ENCODE data around the gene OSM.

Gene OSM

GRCh38 chr22:30266445-30267381 is at the start of gene OSM:
Gene OSM (minus strand): TSS chr22:30266851. CDS start chr22:30266799, 52 bp downstream.
- in situ Hi-C loops (cut with HindIII; ENCODE audit: low sequenced_read_pairs): no loop called here

GRCh38 chr22:30315962-30316576 is 49.4 kb upstream of the OSM start:
- in situ Hi-C loops (cut with HindIII; ENCODE audit: low sequenced_read_pairs): no loop called here

- in situ Hi-C loops (cut with HindIII; ENCODE audit: low sequenced_read_pairs): no loop called here
These were observed 48.3 kb upstream of the OSM start for GRCh38 chr22:30314915-30315314.

- in situ Hi-C loops (cut with HindIII; ENCODE audit: low sequenced_read_pairs): no loop called here
These were observed 47.1 kb upstream of the OSM start for GRCh38 chr22:30313527-30314363.

DNA sequence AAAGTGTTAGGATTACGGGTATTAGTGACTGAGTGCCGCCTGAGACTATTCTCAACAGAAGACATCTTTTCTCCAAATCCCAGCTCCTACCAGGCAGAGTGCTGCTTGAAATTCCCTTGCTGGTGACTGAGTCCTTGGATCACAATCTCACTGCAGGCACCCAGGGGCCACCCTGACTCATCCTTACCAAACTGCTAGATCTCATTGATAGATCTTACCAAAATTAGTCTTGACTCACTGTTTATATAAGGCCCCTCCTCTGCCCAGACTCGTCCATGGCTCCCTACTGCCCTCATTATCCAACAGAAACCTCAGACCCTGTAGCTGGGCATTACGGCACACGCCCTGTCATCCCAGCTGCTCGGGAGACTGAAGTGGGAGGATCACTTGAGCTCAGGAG is 45.4 kb upstream of the OSM start:
- in situ Hi-C loops (cut with HindIII; ENCODE audit: low sequenced_read_pairs): no loop called here

DNA sequence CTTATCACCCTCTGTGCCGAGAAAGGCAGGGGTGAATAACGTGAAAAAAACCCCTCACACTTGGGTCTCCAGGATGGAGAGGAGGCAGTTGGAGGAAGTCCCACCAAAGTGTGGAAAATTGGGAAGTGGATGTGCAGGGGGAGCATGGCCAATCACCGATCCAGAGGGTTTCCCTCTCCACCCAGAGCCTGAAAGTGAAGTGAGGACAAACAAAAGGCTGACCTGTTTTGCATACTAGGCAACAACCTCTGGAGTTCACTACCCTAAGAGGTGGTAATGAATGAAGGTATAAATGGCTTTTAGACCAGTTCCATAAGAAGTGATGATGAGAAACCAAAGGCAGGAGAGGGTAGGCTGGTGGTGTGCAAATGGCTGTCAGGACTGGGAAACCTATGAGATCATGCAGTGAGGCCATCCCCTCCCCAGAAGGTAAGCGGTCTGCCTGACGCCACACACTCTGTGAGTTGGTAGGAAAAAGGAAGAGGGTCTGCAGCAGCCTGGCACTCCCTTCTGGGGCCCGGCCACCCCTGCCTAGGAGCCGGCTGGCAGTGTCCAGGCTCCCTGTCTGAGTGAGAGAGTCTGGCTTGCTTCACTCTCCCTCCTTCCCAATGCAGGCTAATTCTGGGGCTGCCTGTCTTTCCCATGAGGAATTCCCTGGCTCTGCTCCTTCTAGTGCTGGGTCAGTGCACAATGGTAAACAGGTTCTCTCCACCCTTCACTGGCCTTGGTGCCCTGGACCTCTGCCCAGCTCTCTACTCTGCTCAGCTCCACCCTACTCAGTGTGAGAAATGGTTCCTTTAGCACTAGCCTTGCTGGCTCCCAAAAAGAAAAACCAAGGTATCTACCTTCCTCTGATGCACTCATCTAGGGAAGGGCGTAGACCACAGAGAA is 44.5 kb upstream of the OSM start:
- in situ Hi-C loops (cut with HindIII; ENCODE audit: low sequenced_read_pairs): no loop called here

DNA sequence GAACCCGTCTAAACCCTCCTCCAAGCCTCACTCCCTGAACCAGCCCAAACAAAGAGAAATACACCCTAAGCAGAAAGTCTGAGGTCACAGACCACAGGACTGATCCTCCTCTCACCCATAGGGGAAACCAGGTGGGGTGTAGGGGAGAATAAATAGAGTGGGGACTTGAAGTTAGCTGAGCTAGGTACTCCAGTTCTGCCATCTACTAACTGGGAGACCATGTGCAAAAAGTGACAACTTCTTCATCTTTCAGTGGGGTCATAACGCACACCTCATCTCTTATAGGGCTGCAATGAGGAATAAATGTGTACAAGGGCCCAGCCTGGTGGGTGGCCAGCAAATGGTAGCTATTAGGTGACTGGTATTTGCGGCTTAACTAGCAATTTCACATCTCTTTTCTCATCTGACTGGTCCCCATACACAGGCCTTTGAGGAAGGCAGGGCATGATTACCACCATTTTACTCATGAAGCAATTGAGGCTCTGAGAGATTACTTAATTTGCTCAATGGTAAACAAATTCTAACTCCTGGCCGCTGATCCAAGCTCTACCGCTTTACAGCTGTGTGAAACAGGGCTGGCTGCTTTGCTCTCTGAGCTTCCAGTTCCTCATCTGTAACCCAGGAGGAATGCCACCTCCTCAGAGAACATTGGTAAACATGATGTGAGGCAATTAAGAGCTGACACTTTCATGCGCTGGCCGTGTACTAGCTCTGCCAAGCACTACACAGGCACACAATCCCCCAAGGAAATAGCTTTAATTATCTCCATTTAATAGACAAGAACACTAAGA is 43.5 kb upstream of the OSM start:
- in situ Hi-C loops (cut with HindIII; ENCODE audit: low sequenced_read_pairs): no loop called here

DNA sequence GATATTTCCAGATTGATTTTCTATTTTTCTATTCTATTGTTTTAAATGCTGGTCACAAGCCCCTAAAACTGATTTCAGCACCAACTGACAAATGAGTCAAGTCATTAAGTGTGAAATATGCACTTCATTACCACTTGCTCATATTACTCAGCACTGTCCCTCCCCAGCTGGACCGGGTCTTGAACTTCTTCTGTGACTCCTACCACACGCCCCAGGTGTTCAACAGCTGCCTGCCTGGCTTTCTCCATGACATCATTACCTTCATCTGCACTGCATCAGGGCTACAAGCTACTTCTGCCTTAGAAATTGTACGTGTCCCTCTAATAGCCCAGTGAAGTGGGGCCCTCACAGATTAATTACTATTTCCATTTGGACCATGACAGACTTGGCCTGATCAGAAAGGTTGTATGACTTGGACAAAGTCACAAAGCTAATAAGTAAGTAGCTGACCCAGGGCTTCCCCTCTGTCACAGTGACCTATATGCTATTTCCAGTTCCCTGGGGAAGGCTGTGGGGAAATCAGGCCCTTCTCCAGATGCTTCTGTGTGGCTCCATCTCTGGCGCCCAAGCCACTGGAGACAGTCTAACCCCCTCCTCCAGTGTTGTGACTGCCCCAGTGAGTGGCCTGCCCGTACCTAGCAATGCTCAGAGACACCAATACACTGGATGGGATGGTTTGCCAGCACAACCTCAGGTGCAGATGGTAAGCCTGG is 42.0 kb upstream of the OSM start:
- in situ Hi-C loops (cut with HindIII; ENCODE audit: low sequenced_read_pairs): no loop called here

- in situ Hi-C loops (cut with HindIII; ENCODE audit: low sequenced_read_pairs): no loop called here
These were observed 41.4 kb upstream of the OSM start for GRCh38 chr22:30308093-30308492.

- in situ Hi-C loops (cut with HindIII; ENCODE audit: low sequenced_read_pairs): no loop called here
These were observed 40.5 kb upstream of the OSM start for GRCh38 chr22:30307041-30307574.

DNA sequence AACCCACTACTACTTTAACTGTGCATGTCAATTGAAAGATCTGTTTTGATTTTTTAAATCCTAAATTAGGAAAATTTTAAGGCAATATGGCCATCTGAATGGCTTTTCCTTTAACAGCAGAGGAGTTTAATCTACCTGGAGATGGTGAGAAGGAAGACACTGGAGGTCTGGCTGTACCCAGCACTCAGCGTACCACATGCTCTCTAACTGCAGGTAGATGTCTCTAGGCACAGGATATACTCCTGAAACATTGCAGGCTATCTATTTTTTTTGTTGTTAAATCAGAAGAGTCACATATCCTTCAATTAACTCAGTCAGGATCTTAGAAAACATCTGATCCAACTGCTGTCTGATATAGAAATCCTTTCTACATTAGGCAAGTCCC is 40.0 kb upstream of the OSM start:
- in situ Hi-C loops (cut with HindIII; ENCODE audit: low sequenced_read_pairs): no loop called here

DNA sequence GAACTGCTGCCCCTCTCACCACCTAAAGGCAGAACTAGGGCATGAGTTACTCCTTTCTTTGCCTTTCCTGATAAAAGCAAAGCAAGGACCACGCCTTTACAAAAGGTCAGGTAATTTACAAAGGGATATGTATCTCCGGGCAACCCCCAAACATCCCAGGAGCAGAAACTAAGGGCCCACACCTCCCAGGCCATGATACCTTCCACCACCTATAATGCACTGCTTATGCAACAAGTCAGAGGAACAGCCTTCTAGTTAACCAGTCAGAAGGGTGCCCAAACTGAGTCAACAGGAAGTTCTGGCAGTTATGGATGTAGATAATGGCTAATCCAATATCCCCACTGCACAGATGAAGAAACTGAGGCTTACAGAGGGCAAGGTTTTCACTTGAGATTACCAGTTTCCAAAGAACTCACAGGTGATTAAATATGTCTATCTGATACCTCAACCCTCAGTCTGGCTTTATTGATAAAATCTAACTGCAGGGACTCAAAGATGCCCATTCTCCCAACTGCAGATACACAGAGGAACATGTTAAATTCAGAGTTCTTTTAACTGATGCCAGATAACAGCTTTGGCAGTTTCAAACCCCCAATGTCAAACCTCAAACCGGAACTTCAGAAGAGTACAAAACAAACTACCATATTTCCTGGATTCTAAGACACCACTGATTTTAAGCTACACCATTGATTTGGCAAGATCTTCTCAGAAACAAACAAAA is 39.4 kb upstream of the OSM start:
- in situ Hi-C loops (cut with HindIII; ENCODE audit: low sequenced_read_pairs): no loop called here

GRCh38 chr22:30305519-30305905 is 38.9 kb upstream of the OSM start:
- in situ Hi-C loops (cut with HindIII; ENCODE audit: low sequenced_read_pairs): no loop called here

DNA sequence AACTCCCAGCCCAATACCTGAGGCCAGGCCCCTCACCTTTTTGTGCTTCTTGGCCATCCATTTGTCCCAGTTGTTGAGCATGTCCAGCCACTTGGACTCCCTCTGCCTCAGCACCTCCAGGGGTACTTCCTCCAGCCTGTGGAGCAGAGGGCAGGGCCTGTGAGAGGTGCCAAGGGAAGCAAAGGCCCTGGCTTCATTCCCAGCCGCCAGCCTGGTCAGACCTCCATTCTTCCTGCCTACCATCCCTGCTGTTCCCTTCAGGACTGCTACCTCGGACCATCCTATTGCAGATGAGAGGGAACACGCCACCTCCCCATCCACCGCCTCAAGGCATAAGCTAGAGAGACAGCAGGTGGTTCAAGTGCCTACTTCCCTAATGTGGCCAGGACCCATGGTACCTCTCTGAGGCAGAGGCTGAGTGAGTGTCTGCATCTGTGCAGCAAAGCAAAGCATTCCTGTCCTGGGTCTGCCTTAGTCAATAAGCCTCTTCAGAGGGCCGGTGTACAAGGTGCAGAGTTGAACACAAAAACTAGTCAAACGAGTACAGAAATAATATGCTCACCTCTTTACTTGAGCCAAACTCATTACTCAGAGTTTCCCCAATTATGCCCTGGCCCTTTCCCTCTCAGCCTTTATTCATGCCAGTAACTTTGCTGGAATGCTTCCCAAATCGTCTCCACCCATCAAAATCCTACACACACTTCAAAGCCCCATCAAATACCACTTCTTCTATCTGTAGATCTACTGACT is 38.0 kb upstream of the OSM start:
- in situ Hi-C loops (cut with HindIII; ENCODE audit: low sequenced_read_pairs): no loop called here

- in situ Hi-C loops (cut with HindIII; ENCODE audit: low sequenced_read_pairs): no loop called here
These were observed 36.1 kb upstream of the OSM start for GRCh38 chr22:30302810-30303138.

- in situ Hi-C loops (cut with HindIII; ENCODE audit: low sequenced_read_pairs): no loop called here
These were observed 35.6 kb upstream of the OSM start for GRCh38 chr22:30301995-30302809.

DNA sequence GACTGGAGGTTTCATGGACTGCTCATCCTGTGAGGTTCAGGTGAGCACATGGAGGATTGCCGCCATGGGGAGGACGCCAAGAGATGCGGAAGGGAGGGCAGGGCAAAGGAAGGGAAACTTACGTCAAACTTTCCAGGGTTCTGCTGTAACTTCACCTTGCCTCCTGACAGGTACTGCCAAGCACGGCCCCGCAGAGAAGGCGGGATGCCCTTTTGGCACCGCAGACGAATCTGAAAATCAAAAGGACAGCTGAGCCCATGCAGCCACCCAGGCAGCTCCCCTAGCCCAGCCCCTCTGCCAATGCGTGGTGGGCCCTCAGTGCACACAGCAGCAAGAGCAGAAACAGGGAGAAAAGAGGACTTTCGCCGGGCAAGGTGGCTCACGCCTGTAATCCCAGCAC is 32.7 kb upstream of the OSM start:
- in situ Hi-C loops (cut with HindIII; ENCODE audit: low sequenced_read_pairs): no loop called here

All from endothelial cell of hepatic sinusoid (primary cell).